ENCODE data around the gene UBR1.
"Not testable (repeated sequence)": the region's sequence is repeated elsewhere in the genome, so short reads cannot be mapped to it uniquely, and the experiment has no call there.

Gene UBR1

DNA sequence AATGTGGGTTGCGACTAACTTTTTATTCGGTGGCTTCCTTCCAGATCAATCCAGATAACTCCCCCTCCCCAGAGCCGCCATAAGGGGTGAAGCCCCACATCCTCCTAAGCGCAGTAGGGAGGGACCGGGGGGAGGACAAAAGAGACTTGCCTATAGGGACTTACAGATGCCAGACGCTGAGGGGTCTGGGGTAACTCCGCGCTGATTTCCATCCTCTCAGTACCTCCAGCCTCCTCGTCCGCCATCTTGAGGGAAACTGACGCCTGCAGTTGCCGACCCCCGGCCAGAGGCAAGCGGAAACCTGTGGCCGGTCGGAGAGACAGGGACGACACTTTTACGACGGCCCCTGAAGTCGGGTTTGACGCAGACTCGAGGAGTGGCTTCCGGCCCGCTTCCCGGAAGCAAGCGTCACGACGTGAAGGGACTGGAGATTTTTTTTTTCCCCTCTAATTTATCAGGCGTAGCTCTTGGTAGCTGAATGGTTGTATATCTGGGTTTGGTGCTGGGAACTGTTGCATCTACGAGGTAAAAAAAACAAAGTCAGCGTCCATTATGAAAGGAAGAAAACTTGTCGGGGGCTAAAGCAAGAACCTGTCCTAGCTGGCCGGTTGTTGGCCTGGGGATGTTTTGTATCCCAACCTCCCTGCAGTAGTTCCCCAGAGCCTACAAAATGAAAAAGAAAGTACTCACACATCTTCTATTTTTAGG is at the start of gene UBR1:
UBR1 (minus strand) TSS at position 261 of the 708 bp plus-strand sequence; CDS start at position 245, 16 bp downstream.
- DNase-seq (ENCODE audit: low read depth in 2 of 2), result peak; percentile 81 to 86

DNA sequence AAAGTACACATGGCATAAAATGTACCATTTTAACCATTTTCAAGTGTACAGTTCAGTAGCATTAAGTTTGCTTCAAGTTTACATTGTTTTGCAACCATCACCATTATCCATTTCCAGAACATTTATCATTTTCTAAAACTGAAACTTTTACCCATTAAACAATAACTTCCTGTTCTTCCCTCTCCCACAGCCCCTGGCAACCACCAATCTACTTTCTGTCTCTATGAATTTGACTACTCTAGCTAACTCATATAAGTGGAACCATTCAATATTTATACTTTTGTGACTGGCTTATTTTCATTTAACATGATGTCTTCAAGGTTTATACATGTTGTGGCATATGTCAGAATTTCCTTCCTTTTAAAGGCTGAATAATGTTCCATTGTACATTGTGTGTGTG is 47.4 kb upstream of the UBR1 start:
- no peak for DNase-seq (ENCODE audit: low read depth in 2 of 2)

GRCh38 chr15:43151688-43152087 is 45.9 kb upstream of the UBR1 start:
- no peak for DNase-seq (ENCODE audit: low read depth in 2 of 2)

- no peak for DNase-seq (ENCODE audit: low read depth in 2 of 2)
Observed at GRCh38 chr15:43150191-43150929, 44.5 kb upstream of the UBR1 start.

GRCh38 chr15:43146184-43146583 is 40.3 kb upstream of the UBR1 start:
- no peak for DNase-seq (ENCODE audit: low read depth in 2 of 2)

GRCh38 chr15:43144512-43144911 is 38.7 kb upstream of the UBR1 start:
- DNase-seq (ENCODE audit: low read depth in 2 of 2), result no peak

DNA sequence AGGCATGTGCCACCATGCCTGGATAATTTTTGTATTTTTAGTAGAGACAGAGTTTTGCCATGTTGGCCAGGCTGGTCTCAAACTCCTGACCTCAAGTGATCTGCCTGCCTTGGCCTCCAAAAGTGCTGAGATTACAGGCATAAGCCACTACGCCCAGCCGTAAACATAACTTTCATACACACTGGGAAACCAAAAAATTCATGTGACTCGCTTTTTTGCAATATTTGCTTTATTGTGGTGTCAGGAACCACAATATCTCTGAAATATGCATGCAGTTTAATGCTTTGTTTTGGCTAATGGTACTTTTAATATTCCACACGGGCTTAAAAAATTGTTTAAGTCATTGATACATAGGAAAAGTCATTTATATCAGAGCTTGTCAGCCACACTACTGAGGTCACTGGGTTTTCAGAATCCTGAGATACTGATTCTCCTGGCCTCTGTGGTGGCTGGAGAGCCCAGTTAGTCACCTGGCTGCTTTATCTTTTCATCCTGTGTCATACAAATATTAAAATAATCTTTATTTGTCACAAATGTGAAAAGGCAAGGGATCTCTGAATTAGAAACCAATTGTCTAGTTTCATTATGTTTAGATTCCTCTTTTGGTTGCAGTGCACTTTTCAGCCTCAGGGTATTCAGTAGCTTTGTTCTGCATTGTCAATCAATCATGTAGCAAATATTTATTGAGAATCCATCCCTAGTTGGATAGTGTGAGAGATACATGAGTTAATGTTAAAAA is 37.5 kb upstream of the UBR1 start:
- no peak for DNase-seq (ENCODE audit: low read depth in 2 of 2)

GRCh38 chr15:43135351-43135750 is 29.5 kb upstream of the UBR1 start:
- no peak for DNase-seq (ENCODE audit: low read depth in 2 of 2)

GRCh38 chr15:43134157-43134635 is 28.4 kb upstream of the UBR1 start:
- DNase-seq (ENCODE audit: low read depth in 2 of 2), result no peak

DNA sequence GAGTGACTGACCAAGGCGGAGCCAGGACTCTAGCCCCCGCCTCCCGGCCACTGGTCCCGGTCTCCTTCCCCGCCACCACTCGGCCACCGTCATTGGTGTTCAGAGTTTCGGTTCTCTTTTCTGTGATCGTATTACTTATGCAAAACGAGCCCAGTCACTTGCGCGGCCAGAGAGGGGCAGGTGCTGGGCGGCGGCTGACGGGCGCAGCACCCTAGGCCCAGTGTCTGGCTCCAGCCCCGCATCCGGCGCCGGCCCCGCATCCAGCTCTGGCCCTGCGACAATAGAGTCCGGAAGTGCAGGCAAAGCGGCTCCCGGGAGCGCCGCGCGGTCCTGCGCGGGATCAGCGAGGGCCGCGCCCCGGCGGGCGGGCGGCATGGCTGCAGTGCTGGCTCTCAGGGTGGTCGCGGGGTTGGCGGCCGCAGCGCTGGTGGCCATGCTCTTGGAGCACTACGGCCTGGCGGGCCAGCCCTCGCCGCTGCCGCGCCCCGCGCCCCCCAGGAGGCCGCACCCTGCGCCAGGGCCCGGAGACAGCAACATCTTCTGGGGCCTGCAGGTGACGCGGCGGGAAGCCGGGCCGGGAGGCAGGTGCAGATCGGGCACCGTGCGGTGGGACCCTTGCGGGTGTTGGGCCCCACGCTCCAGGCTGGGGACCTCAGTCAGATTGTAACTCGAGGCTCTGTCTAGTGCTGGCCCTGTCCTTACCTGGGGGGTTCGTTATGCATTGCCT is 27.8 kb upstream of the UBR1 start, which contains the start of gene TMEM62:
TMEM62 (plus strand) TSS at position 157 of the 727 bp plus-strand sequence; CDS start at position 374, 217 bp downstream.
- DNase-seq (ENCODE audit: low read depth in 2 of 2), result peak; percentile 56 to 58

DNA sequence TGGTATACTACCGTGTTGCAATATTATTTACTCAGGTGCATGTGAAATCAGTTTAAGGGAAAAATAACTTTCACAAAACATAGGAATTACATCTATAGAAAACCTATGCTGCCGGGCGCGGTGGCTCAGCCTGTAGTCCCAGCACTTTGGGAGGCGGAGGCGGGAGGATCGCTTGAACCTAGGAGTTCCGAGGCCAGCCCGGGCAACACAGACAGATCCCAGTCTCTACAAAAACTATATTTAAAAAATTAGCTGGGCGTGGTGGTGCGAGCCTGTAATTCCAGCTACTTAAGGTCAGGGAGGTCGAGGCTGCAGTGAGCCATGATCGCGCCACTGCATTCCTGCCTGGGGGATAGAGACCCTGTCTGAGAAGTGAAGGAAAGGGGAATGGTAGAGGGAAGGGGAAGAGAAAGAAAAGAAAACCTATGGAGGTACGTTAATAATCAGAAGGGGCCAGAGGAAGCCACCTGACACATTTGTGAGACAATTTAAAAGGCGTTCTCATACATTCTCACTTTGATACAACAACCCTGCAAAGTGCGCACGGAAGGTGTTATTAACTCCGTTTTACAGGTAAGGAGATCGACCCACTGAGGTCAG is 27.1 kb upstream of the UBR1 start:
- no peak for DNase-seq (ENCODE audit: low read depth in 2 of 2)

DNA sequence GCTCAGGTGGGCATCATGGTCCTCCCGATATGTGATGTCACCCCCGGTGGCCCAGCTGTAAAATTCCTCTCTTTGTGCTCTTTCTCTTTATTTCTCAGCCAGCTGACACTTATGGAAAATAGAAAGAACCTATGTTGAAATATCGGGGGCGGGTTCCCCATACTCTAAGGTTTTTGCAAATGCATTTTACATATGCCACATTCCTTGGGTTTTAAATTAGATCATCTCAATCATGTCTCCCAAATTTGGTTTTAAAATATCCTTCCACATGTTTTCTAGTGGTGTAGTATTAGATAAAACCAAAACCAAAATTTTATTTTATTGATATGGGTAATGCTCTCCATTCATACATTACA is 23.1 kb upstream of the UBR1 start:
- DNase-seq (ENCODE audit: low read depth in 2 of 2), result no peak

DNA sequence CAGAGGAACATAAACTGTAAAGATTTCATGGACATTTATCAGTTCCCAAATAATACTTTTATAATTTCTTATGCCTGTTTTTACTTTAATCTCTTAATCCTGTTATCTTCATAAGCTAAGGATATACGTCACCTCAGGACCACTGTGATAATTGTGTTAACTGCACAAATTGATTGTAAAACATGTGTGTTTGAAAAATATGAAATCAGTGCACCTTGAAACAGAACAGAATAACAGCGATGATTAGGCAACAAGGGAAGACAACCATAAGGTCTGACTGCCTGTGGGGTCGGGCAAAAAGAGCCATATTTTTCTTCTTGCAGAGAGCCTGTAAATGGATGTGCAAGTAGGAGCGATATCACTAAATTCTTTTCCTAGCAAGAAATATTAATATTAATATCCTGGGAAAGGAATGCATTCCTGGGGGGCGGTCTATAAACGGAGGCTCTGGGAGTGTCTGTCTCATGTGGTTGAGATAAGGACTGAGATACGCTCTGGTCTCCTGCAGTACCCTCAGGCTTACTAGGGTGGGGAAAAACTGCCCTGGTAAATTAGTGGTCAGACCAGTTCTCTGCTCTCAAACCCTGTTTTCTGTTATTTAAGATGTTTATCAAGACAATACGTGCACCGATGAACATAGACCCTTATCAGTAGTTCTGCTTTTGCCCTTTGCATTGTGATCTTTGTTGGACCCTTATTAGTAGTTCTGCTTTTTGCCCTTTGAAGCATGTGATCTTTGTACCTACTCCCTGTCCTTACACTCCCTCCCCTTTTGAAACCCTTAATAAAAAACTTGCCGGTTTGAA is 22.5 kb upstream of the UBR1 start:
- not testable (repeated sequence) for DNase-seq (ENCODE audit: low read depth in 2 of 2)

- no peak for DNase-seq (ENCODE audit: low read depth in 2 of 2)
Observed at GRCh38 chr15:43127752-43128151, 21.9 kb upstream of the UBR1 start.

- DNase-seq (ENCODE audit: low read depth in 2 of 2), result no peak
Observed at GRCh38 chr15:43126356-43126755, 20.5 kb upstream of the UBR1 start.

DNA sequence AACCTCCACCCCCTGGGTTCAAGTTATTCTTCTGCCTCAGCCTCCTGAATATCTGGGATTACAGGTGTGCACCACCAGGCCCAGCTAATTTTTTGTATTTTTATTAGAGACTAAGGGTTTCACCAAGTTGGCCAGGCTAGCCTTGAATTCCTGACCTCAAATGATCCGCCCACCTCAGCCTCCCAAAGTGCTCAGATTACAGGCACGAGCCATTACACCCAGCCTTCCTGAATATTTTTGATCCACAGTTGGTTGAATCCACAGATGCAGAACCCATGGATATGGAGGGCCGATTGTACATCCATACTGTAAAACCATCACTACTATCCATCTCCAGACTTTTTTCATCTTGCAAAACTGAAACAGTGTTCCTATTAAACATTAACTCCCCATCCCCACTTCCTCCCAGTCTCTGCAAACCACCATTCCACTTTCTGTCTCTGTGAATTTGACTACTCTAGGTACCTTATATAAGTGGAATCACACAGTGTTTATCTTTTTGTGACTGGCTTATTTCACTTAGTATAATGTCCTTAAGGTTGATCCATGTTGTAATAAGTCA is 19.3 kb upstream of the UBR1 start:
- DNase-seq (ENCODE audit: low read depth in 2 of 2), result no peak

- DNase-seq (ENCODE audit: low read depth in 2 of 2), result no peak
Observed at GRCh38 chr15:43121863-43122262, 16.0 kb upstream of the UBR1 start.

GRCh38 chr15:43118829-43119228 is 13.0 kb upstream of the UBR1 start:
- no peak for DNase-seq (ENCODE audit: low read depth in 2 of 2)

GRCh38 chr15:43118286-43118685 is 12.4 kb upstream of the UBR1 start:
- no peak for DNase-seq (ENCODE audit: low read depth in 2 of 2)

- DNase-seq (ENCODE audit: low read depth in 2 of 2), result no peak
Observed at GRCh38 chr15:43111354-43111753, 5.5 kb upstream of the UBR1 start.
